ENCODE measurements around the gene JUN.

DNA sequence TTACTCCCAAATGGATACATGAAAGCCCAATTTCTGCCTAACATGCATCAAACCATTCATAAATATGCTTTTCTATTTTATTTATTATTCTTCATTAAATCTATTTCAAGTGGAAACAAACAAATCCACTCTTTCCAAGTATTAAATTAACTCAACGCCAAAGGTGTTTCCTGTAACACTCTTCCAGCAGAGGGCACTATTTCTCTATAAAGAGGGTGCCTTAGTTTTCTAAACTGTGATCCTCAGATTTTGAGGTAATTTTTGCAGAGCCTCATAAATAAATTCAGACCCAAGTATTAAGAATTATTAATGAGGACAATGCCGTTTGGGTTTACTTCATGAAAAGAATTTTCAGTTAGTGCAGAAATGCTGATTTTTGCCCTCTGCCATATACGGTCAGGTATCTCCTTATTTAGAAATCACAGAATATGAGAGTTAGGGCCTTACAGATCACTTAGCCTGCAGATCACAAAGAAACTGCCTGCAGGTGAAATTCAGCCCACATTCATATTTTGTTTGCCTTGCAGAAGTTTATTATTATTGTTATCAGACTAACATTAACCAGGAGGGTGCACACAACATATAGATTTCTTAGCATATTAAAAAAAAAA, 43.9 kb downstream of the JUN start:
- TF ChIP-seq CTCF (IDR thresholded peaks at IDR 0.05) (peak; percentile 64 to 83 (median 79)), EP300 (IDR thresholded peaks at IDR 0.05) (no peak)
